Kidney epithelial cell (primary cell): ENCODE data around the gene MRPL24. TPM values are rescaled to one million over a fixed set of nuclear protein-coding genes. Genes with fewer than 3 reads are reported as not detected.
A peak's percentile ranks its signal among the peaks of the same experiment; 100 is the strongest.

Experiments
- DNase-seq: peaks from one replicate; pipeline ENCODE4 v3.0.0-alpha.2; 2010; ENCODE audit warnings: low read depth
- H3K27me3 ChIP-seq: 2 replicates; pipeline ENCODE4 v1.6.0; 2011; ENCODE audit warnings: low read length; ENCODE audit not compliant: control insufficient read depth, insufficient read depth
- H3K36me3 ChIP-seq: 2 replicates; pipeline ENCODE4 v1.5.1; 2011; ENCODE audit warnings: low read length; ENCODE audit not compliant: control insufficient read depth, insufficient read depth
- H3K4me3 ChIP-seq: 2 replicates; pipeline ENCODE4 v1.5.1; 2011; ENCODE audit warnings: low read depth, mild to moderate bottlenecking, control low read depth, low read length
- total RNA-seq: library from RNA; depleted of rRNA; stranded (reverse); fragments of >200 nt; gene quantifications from 2 replicates; pipeline ENCODE4 v1.2.3, GENCODE V29; 2015
- TF ChIP-seq, protein P1 (sequence below): IDR thresholded peaks from 2 replicates; pipeline ENCODE4 v1.5.1; 2011; ENCODE audit warnings: mild to moderate bottlenecking, moderate library complexity, low read length, control low read depth, inconsistent platforms; ENCODE audit not compliant: insufficient read depth, poor library complexity, severe bottlenecking

The MRPL24 gene
- total RNA-seq, 1 donor from 2014 or later, result 62.2 TPM

DNA sequence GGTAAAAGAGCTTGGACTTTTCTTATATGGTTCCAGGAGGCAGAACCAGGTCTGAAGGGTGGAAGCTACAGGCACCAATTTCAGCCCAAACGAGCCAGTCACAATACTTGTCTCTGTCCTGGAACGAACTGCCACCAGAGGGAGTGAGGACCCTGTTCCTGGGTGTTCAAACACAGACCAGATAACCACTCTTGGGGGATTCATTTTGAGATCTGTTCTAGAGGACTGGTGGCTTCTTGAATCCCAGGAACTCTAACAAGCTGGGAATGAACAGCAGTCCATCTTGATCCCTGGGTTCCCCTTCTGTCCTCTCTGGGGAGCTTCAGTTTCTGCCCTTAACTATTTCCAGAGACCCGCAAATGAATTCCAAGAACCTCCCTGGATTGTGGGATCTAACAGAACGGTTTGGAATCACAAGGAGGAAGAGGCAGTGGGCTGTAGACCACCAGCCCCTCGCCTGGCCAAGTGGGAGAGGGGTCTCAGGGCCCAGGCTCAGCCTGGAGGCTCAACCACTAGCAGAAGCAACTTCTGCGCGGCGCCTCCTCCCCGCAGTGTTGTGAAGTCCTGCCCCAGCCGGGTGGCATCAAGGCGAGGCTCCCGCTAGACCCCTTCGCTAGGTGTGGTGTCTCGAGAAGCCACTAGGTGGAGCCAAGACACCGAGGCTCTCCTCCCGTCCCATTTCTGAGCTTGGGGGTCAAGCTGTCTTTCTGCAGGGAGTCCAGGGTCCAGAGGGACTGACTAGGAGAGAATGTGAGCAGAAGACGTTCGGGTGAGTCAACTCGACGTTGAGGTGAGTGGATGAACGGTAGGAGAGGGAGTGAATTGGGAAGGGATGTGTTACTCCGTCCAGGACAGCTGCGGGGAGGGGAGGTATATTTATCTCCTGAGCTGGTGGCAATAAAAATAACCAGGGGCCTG, 51.6 kb downstream of the MRPL24 start:
- Histone ChIP-seq H3K4me3 (peak overlapping the region; percentile 21), H3K27me3 (no peaks in the 10 kb centered on the region), H3K36me3 (no peaks in the 10 kb centered on the region)
- TF ChIP-seq, protein P1, sequence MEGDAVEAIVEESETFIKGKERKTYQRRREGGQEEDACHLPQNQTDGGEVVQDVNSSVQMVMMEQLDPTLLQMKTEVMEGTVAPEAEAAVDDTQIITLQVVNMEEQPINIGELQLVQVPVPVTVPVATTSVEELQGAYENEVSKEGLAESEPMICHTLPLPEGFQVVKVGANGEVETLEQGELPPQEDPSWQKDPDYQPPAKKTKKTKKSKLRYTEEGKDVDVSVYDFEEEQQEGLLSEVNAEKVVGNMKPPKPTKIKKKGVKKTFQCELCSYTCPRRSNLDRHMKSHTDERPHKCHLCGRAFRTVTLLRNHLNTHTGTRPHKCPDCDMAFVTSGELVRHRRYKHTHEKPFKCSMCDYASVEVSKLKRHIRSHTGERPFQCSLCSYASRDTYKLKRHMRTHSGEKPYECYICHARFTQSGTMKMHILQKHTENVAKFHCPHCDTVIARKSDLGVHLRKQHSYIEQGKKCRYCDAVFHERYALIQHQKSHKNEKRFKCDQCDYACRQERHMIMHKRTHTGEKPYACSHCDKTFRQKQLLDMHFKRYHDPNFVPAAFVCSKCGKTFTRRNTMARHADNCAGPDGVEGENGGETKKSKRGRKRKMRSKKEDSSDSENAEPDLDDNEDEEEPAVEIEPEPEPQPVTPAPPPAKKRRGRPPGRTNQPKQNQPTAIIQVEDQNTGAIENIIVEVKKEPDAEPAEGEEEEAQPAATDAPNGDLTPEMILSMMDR, result peak; percentile 94
- DNase-seq, result peak; percentile 63

Other genes with a start within 250 kb of the MRPL24 start
- 16.6 and 22.0 TPM in 2 replicates for gene MEF2D, start 240.3 kb downstream of the MRPL24 start, total RNA-seq
- 8.0 and 9.4 TPM in 2 replicates for gene IQGAP3, start 168.5 kb downstream of the MRPL24 start, total RNA-seq
- not detected in 2 replicates for gene TTC24, start 161.4 kb downstream of the MRPL24 start, total RNA-seq
- gene NAXE, start 149.3 kb downstream of the MRPL24 start, total RNA-seq, result 83.8 and 115 TPM in 2 replicates
- 19.1 and 21.8 TPM in 2 replicates for gene GPATCH4, start 139.6 kb downstream of the MRPL24 start, total RNA-seq
- gene HAPLN2, start 121.7 kb downstream of the MRPL24 start, total RNA-seq, result not detected in 2 replicates
- 0.14 and 0.17 TPM in 2 replicates for gene BCAN, start 99.0 kb downstream of the MRPL24 start, total RNA-seq
- gene NES, start 63.7 kb downstream of the MRPL24 start, total RNA-seq, result 66.3 and 76.8 TPM in 2 replicates
- 24.5 and 29.5 TPM in 2 replicates for gene CRABP2, start 35.5 kb downstream of the MRPL24 start, total RNA-seq
- 13.0 and 13.6 TPM in 2 replicates for gene METTL25B, start 12.6 kb downstream of the MRPL24 start, total RNA-seq
- 17.7 and 25.1 TPM in 2 replicates for gene ISG20L2, start 12.3 kb downstream of the MRPL24 start, total RNA-seq
- gene HDGF, start 10.6 kb upstream of the MRPL24 start, total RNA-seq, result 271 and 296 TPM in 2 replicates
- gene PRCC, start 26.4 kb upstream of the MRPL24 start, total RNA-seq, result 56.0 and 59.3 TPM in 2 replicates
- gene SH2D2A, start 75.8 kb upstream of the MRPL24 start, total RNA-seq, result 2.3 and 4.9 TPM in 2 replicates
- not detected in 2 replicates for gene INSRR, start 118.0 kb upstream of the MRPL24 start, total RNA-seq
- gene NTRK1, start 119.8 kb upstream of the MRPL24 start, total RNA-seq, result not detected in 2 replicates
- gene PEAR1, start 152.6 kb upstream of the MRPL24 start, total RNA-seq, result 10.3 and 17.1 TPM in 2 replicates
- not detected in 2 replicates for gene LRRC71, start 179.5 kb upstream of the MRPL24 start, total RNA-seq